HepG2 (cell line): Measurements from ENCODE around the gene E2F1. TPM values are rescaled to one million over a fixed set of nuclear protein-coding genes. Genes with fewer than 3 reads are reported as not detected.

Source experiments
- BHLHE40 ChIP-seq: IDR thresholded peaks from 2 replicates; pipeline ENCODE4 v1.6.1; 2011; ENCODE audit warnings: low read length, improper control_type of control experiment
- CBX5 ChIP-seq: sonication (generic); formaldehyde crosslinking; IDR thresholded peaks from 2 replicates; pipeline ENCODE4 v1.4.0; 2020; ENCODE audit warnings: missing genetic modification reagents, borderline replicate concordance
- KDM3A ChIP-seq: IDR thresholded peaks from 2 replicates; pipeline ENCODE4 v1.6.1; 2018; ENCODE audit warnings: low read depth, missing compliant biosample characterization
- MEIS1 ChIP-seq: sonication (generic); formaldehyde crosslinking; IDR thresholded peaks from 2 replicates; pipeline ENCODE4 v1.9.0; 2021; ENCODE audit warnings: mild to moderate bottlenecking, missing genetic modification reagents, moderate library complexity, borderline replicate concordance
- PHF8 ChIP-seq: sonication (generic); formaldehyde crosslinking; IDR thresholded peaks from 2 replicates; pipeline ENCODE4 v1.5.0; 2020; ENCODE audit warnings: missing genetic modification reagents
- POGZ ChIP-seq: sonication (generic); formaldehyde crosslinking; IDR thresholded peaks from 2 replicates; pipeline ENCODE4 v1.4.0; 2020; ENCODE audit warnings: mild to moderate bottlenecking, missing genetic modification reagents
- SOX5 ChIP-seq: IDR thresholded peaks from 2 replicates; pipeline ENCODE4 v1.6.1; 2016; ENCODE audit warnings: borderline replicate concordance
- ZHX2 ChIP-seq, 2 experiments: sonication (generic) in 1 of 2; formaldehyde crosslinking in 1 of 2; IDR thresholded peaks; 2 replicates each; pipeline versions ENCODE4 v1.6.1 to v1.9.0; 2014 to 2022; ENCODE audit warnings: antibody characterized with exemption in 1 of 2, borderline replicate concordance in 1 of 2, inconsistent platforms in 1 of 2, low read depth in 1 of 2, missing genetic modification reagents in 1 of 2
- ZNF274 ChIP-seq: sonication (generic); formaldehyde crosslinking; IDR thresholded peaks from 2 replicates; pipeline ENCODE4 v1.5.1; 2020; ENCODE audit warnings: mild to moderate bottlenecking, missing genetic modification reagents
- ZNF557 ChIP-seq: sonication (generic); formaldehyde crosslinking; IDR thresholded peaks from 2 replicates; pipeline ENCODE4 v1.4.0; 2020; ENCODE audit warnings: missing genetic modification reagents
- ZNF570 ChIP-seq: sonication (generic); formaldehyde crosslinking; IDR thresholded peaks from 2 replicates; pipeline ENCODE4 v1.4.0; 2020; ENCODE audit warnings: mild to moderate bottlenecking, missing genetic modification reagents, borderline replicate concordance
- ZNF687 ChIP-seq: sonication (generic); formaldehyde crosslinking; IDR thresholded peaks from 2 replicates; pipeline ENCODE4 v1.5.1; 2020; ENCODE audit warnings: mild to moderate bottlenecking, missing genetic modification reagents, moderate library complexity
- polyA plus RNA-seq, 8 experiments: library from polyadenylated mRNA; depleted of rRNA in 3 of 8; stranded (reverse) in 7 of 8; unstranded in 1 of 8; fragments of >200 nt; fragmentation: Illumina TruSeq in 4 of 8; extraction: Trizol in 4 of 8; gene quantifications; 2 replicates each; pipeline versions ENCODE4 v1.2.1 to v1.2.3, GENCODE V29; 2011 to 2016; ENCODE audit warnings: low read depth in 4 of 8, missing spikeins in 1 of 8, mixed read lengths in 1 of 8; ENCODE audit not compliant: insufficient read depth in 1 of 8
- total RNA-seq, 5 experiments: library from RNA; depleted of rRNA; stranded (reverse); fragments of >200 nt; fragmentation: Illumina TruSeq; extraction: Trizol; gene quantifications; 2 replicates each; pipeline ENCODE4 v1.2.3, GENCODE V29; 2016; ENCODE audit warnings: low read depth in 1 of 5
- TF ChIP-seq, protein P1 (sequence below): sonication (generic); formaldehyde crosslinking; IDR thresholded peaks from 2 replicates; pipeline ENCODE4 v1.9.0; 2022; ENCODE audit warnings: missing genetic modification reagents, mild to moderate bottlenecking, borderline replicate concordance
- TF ChIP-seq, protein P2 (sequence below): sonication (generic); formaldehyde crosslinking; IDR thresholded peaks from 2 replicates; pipeline ENCODE4 v1.4.0; 2020; ENCODE audit warnings: low read depth, mild to moderate bottlenecking, missing genetic modification reagents

The E2F1 gene
- total and polyA plus RNA-seq, 2 of the 13 experiments (the other 11 are each of a cell fraction or from before 2014, with no cell fraction given), result 25.5 to 39.4 TPM

DNA sequence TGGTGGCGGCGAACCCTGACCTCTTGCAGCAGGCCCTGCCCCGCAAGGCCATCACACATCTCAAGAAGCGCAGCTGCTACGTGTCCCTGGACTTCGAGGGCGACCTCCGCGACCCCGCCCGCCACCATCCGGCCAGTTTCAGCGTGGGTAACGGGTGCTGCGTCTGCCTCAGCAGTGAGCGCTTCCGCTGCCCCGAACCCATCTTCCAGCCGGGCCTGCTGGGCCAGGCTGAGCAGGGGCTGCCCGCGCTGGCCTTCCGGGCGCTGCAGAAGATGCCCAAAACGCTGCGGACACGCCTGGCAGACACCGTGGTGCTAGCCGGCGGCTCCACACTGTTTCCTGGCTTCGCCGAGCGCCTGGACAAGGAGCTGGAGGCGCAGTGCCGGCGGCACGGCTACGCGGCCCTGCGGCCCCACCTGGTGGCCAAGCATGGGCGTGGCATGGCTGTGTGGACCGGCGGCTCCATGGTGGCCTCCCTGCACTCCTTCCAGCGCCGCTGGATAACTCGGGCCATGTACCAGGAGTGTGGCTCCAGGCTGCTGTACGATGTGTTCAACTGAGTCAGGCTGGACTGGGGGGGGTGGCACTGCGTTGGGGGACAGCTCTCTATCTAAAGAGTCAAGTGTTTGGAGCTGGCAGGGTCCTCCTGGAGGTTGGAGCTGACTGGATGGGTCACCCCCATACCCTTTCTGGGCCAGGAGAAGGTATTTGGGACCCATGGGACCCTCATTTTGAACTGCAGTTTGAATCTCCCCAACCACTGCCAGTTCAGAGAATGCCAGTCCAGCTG, 18.3 kb downstream of the E2F1 start (continued):
- peak; percentile 87 for TF ChIP-seq ZHX2 (IDR thresholded peaks at IDR 0.05; ENCODE audit: low read depth)
- TF ChIP-seq ZHX2 (CRISPR knock-in tag; IDR thresholded peaks at IDR 0.05; ENCODE audit: borderline replicate concordance), result no peak
- TF ChIP-seq ZNF274, result 0 out of 2 replicates have a peak, but pooled peaks have one; percentile 27
- TF ChIP-seq SOX5 (CRISPR knock-in tag), result no peak
- TF ChIP-seq, protein P1, sequence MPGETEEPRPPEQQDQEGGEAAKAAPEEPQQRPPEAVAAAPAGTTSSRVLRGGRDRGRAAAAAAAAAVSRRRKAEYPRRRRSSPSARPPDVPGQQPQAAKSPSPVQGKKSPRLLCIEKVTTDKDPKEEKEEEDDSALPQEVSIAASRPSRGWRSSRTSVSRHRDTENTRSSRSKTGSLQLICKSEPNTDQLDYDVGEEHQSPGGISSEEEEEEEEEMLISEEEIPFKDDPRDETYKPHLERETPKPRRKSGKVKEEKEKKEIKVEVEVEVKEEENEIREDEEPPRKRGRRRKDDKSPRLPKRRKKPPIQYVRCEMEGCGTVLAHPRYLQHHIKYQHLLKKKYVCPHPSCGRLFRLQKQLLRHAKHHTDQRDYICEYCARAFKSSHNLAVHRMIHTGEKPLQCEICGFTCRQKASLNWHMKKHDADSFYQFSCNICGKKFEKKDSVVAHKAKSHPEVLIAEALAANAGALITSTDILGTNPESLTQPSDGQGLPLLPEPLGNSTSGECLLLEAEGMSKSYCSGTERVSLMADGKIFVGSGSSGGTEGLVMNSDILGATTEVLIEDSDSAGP, result peak; percentile 80; the same call in 1 of the 2 replicates
- peak; percentile 75; the same call in 1 of the 2 replicates for TF ChIP-seq KDM3A (CRISPR knock-in tag)
- peak; percentile 61; the same call in 1 of the 2 replicates for TF ChIP-seq CBX5
- TF ChIP-seq MEIS1 (CRISPR knock-in tag), result 0 out of 2 replicates have a peak, but pooled peaks have one; percentile 53
- TF ChIP-seq ZNF570, result no peak
- TF ChIP-seq PHF8 (CRISPR knock-in tag), result peak; percentile 42; the same call in 1 of the 2 replicates
- TF ChIP-seq, protein P2, sequence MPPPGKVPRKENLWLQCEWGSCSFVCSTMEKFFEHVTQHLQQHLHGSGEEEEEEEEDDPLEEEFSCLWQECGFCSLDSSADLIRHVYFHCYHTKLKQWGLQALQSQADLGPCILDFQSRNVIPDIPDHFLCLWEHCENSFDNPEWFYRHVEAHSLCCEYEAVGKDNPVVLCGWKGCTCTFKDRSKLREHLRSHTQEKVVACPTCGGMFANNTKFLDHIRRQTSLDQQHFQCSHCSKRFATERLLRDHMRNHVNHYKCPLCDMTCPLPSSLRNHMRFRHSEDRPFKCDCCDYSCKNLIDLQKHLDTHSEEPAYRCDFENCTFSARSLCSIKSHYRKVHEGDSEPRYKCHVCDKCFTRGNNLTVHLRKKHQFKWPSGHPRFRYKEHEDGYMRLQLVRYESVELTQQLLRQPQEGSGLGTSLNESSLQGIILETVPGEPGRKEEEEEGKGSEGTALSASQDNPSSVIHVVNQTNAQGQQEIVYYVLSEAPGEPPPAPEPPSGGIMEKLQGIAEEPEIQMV (CRISPR knock-in tag), result no peak
- TF ChIP-seq POGZ (CRISPR knock-in tag), result peak; percentile 65; the same call in 1 of the 2 replicates
- no peak for TF ChIP-seq ZNF557 (CRISPR knock-in tag)
- peak; percentile 75 for TF ChIP-seq ZNF687
- TF ChIP-seq BHLHE40, result no peak
